A549 (cell line): ENCODE results near the gene FAM162A. TPM values are rescaled to one million over a fixed set of nuclear protein-coding genes. Genes with fewer than 3 reads are reported as not detected.

Experiments
- ATAC-seq, 2 experiments: fragments of 200-7000 bp in 1 of 2; fragments of >200 bp in 1 of 2; cut with Nextera tagmentation in 1 of 2; cut with Tn5 transposase in 1 of 2; 3 replicates each; pipeline versions ENCODE4 v1.8.0 to v1.9.1; 2018 to 2020; ENCODE audit warnings: mild to moderate bottlenecking in 1 of 2, moderate library complexity in 1 of 2
- CTCF ChIA-PET: fragments of 300-600 bp; sonication (Branson Sonifier 250); formaldehyde crosslinking; extraction: SDS; loops from one replicate; lab custom pipeline; 2021; ENCODE audit warnings: antibody characterized with exemption, inconsistent platforms; lab: Yijun Ruan, JAX
- POLR2A ChIA-PET: fragments of 350-600 bp; formaldehyde crosslinking; extraction: SDS; loops from one replicate; lab custom pipeline; 2021; ENCODE audit warnings: antibody characterized with exemption, inconsistent platforms; lab: Yijun Ruan, JAX
- DNase-seq, 2 experiments: peaks; one replicate each; pipeline versions ENCODE4 v3.0.0 to v3.0.0-alpha.2; 2011 to 2016; ENCODE audit warnings: low read depth in 1 of 2, low spot score in 1 of 2
- FAIRE-seq: peaks from 2 replicates; lab custom pipeline; 2011; peaks lifted over from hg19 to GRCh38; lab: Jason Lieb, UNC
- H3K27ac ChIP-seq, 2 experiments: fragments of >200 bp; sonication (Bioruptor Twin); formaldehyde crosslinking; 3 replicates each; pipeline ENCODE4 v1.5.1; 2016 to 2017
- H3K4me1 ChIP-seq: fragments of >200 bp; sonication (Bioruptor Twin); formaldehyde crosslinking; 3 replicates; pipeline ENCODE4 v1.6.1; 2016
- H3K4me2 ChIP-seq: fragments of >200 bp; sonication (Bioruptor Twin); formaldehyde crosslinking; 3 replicates; pipeline ENCODE4 v1.6.1; 2016
- H3K4me3 ChIP-seq: fragments of >200 bp; sonication (Bioruptor Twin); formaldehyde crosslinking; 3 replicates; pipeline ENCODE4 v1.5.1; 2016
- H3K9me3 ChIP-seq: fragments of >200 bp; sonication (Bioruptor Twin); formaldehyde crosslinking; 3 replicates; pipeline ENCODE4 v1.6.1; 2016
- CBX8 ChIP-seq: fragments of 200-600 bp; sonication (generic); IDR thresholded peaks from 2 replicates; pipeline ENCODE4 v1.6.1; 2016
- CHD2 ChIP-seq: fragments of 150-350 bp; IDR thresholded peaks from 2 replicates; pipeline ENCODE4 v1.6.1; 2014; ENCODE audit warnings: low read length; ENCODE audit not compliant: partially characterized antibody
- CHD4 ChIP-seq: fragments of 200-600 bp; sonication (generic); IDR thresholded peaks from 2 replicates; pipeline ENCODE4 v1.6.1; 2016; ENCODE audit warnings: antibody characterized with exemption, mild to moderate bottlenecking, borderline replicate concordance
- EP300 ChIP-seq, 2 experiments: fragments of >200 bp; sonication (Bioruptor Twin); formaldehyde crosslinking; IDR thresholded peaks; 2 replicates in 1 of 2; 3 replicates in 1 of 2; pipeline ENCODE4 v1.6.1; 2016 to 2017
- ESRRA ChIP-seq: fragments of 150-350 bp; IDR thresholded peaks from 2 replicates; pipeline ENCODE4 v1.6.1; 2014; ENCODE audit warnings: mild to moderate bottlenecking, low read length, borderline replicate concordance
- FOSB ChIP-seq: fragments of 250-450 bp; sonication (Bioruptor Pico); IDR thresholded peaks from 2 replicates; pipeline ENCODE4 v1.5.0; 2020; ENCODE audit warnings: mild to moderate bottlenecking, moderate library complexity
- FOSL2 ChIP-seq, 2 experiments: fragments of 450-650 bp in 1 of 2; fragments of >200 bp in 1 of 2; sonication (Bioruptor Twin) in 1 of 2; formaldehyde crosslinking; IDR thresholded peaks; 2 replicates each; pipeline versions ENCODE4 v1.5.0 to v1.6.1; 2016 to 2020; ENCODE audit warnings: mild to moderate bottlenecking in 1 of 2, moderate library complexity in 1 of 2
- GATA3 ChIP-seq: IDR thresholded peaks from 2 replicates; pipeline ENCODE4 v1.6.1; 2012; ENCODE audit warnings: borderline replicate concordance
- HOXB5 ChIP-seq: fragments of 250-450 bp; sonication (Bioruptor Pico); IDR thresholded peaks from 2 replicates; pipeline ENCODE4 v1.5.0; 2020; ENCODE audit warnings: mild to moderate bottlenecking, moderate library complexity
- KDM1A ChIP-seq: fragments of 200-600 bp; sonication (generic); IDR thresholded peaks from 2 replicates; pipeline ENCODE4 v1.6.1; 2016; ENCODE audit warnings: low read depth, mild to moderate bottlenecking
- MAFK ChIP-seq: fragments of 450-650 bp; IDR thresholded peaks from 2 replicates; pipeline ENCODE4 v1.6.1; 2014; ENCODE audit not compliant: partially characterized antibody
- MYC ChIP-seq: IDR thresholded peaks from 2 replicates; pipeline ENCODE4 v1.6.1; 2012; ENCODE audit warnings: mild to moderate bottlenecking, inconsistent platforms, low read length, improper control_type of control experiment, borderline replicate concordance
- PBX3 ChIP-seq: IDR thresholded peaks from 2 replicates; pipeline ENCODE4 v1.6.1; 2012
- PHF8 ChIP-seq: fragments of 200-600 bp; sonication (generic); IDR thresholded peaks from 2 replicates; pipeline ENCODE4 v1.6.1; 2016; ENCODE audit warnings: low read depth, mild to moderate bottlenecking, antibody characterized with exemption, moderate library complexity, borderline replicate concordance
- POLR2AphosphoS2 ChIP-seq: conservative IDR thresholded peaks from 2 replicates; pipeline ENCODE4 v1.6.1; 2012; ENCODE audit warnings: low read length, improper control_type of control experiment, inconsistent platforms
- RAD21 ChIP-seq, 2 experiments: fragments of >200 bp in 1 of 2; sonication (Bioruptor Twin) in 1 of 2; formaldehyde crosslinking in 1 of 2; IDR thresholded peaks in 1 of 2; conservative IDR thresholded peaks in 1 of 2; 2 replicates in 1 of 2; 3 replicates in 1 of 2; pipeline ENCODE4 v1.6.1; 2012 to 2018; ENCODE audit warnings: inconsistent platforms in 1 of 2
- REST ChIP-seq: fragments of 200-600 bp; sonication (generic); IDR thresholded peaks from 2 replicates; pipeline ENCODE4 v1.6.1; 2016; ENCODE audit warnings: antibody characterized with exemption, mild to moderate bottlenecking, moderate library complexity
- RFX5 ChIP-seq: fragments of 450-650 bp; IDR thresholded peaks from 2 replicates; pipeline ENCODE4 v1.7.1; 2014; ENCODE audit warnings: antibody characterized with exemption, mild to moderate bottlenecking, moderate library complexity
- RNF2 ChIP-seq: fragments of 200-600 bp; sonication (generic); IDR thresholded peaks from 2 replicates; pipeline ENCODE4 v1.6.1; 2016; ENCODE audit warnings: low read depth, mild to moderate bottlenecking, antibody characterized with exemption, moderate library complexity, borderline replicate concordance
- TFCP2L1 ChIP-seq: fragments of 250-450 bp; sonication (Bioruptor Pico); IDR thresholded peaks from 2 replicates; pipeline ENCODE4 v1.5.0; 2021; ENCODE audit warnings: mild to moderate bottlenecking
- ZNF302 ChIP-seq: fragments of 250-450 bp; sonication (Bioruptor Pico); IDR thresholded peaks from 2 replicates; pipeline ENCODE4 v1.9.0; 2021; ENCODE audit warnings: inconsistent platforms, mild to moderate bottlenecking, moderate library complexity
- WGBS: methylation state at CpG from one replicate; pipeline ENCODE4 v1.1.6; 2017; ENCODE audit errors: missing lambda C conversion rate; 5-methylcytosine and 5-hydroxymethylcytosine counted together
- polyA plus RNA-seq, 4 experiments: library from polyadenylated mRNA; depleted of rRNA in 3 of 4; stranded (reverse); fragments of >200 nt; fragmentation: RNase III in 1 of 4; extraction: RNeasy Plus Mini Kit Qiagen cat#74134 plus additional on column Dnase treatment in 1 of 4; gene quantifications; 2 replicates in 3 of 4; 3 replicates in 1 of 4; pipeline ENCODE4 v1.2.3, GENCODE V29; 2011 to 2017
- TF ChIP-seq, protein P1 (sequence below): fragments of 150-350 bp; IDR thresholded peaks from 2 replicates; pipeline ENCODE4 v1.6.1; 2014; ENCODE audit warnings: low read depth, mild to moderate bottlenecking, low read length
- TF ChIP-seq, protein P2 (sequence below): fragments of >200 bp; sonication (Bioruptor Twin); formaldehyde crosslinking; IDR thresholded peaks from 2 replicates; pipeline ENCODE4 v1.6.1; 2016
- TF ChIP-seq, protein P3 (sequence below): fragments of 450-650 bp; IDR thresholded peaks from 2 replicates; pipeline ENCODE4 v1.6.1; 2014; ENCODE audit warnings: antibody characterized with exemption

The FAM162A gene
- polyA plus RNA-seq, 2 of the 4 experiments (the other 2 are of a cell fraction), result 41.8 to 61.1 TPM

DNA sequence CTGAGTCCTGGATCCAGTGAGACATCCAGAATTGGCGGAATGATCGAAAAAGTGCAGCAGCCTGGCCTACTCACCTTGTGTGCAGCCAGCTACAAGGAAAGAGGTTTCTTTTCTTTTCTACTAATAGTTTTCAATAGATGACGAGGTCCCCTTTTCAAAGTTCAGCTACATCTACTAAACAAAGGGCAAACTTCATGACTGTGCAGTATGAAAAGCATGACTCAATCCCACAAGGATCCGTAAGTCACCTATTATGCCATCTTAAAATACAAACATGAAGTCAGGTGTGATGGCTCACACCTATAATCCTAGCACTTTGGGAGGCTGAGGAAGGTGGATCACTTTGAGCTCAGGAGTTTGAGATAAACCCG lies 17.6 kb upstream of the FAM162A start:
- WGBS, result 64% methylated on average over 5 of the region's 5 CpGs
- Histone ChIP-seq H3K4me3 (peak overlapping the region; percentile 6; the same call in 1 of the 3 replicates), H3K9me3 (no peaks in the 10 kb centered on the region), H3K27ac (peak overlapping the region; percentile 64 to 83), H3K4me1 (peaks cover 28% of the 10 kb centered on the region)
- POLR2A ChIA-PET, result interaction anchor here (1.0 kb wide), 1 partner anchor 18 kb away, joined by 4 read pairs; no protein-coding TSS in a partner anchor
- FAIRE-seq, result no peak
- ATAC-seq, result no peak; a peak in 1 of 6 replicates
- TF ChIP-seq FOSB (CRISPR knock-in tag) (no peak), FOSL2 (IDR thresholded peaks at IDR 0.05) (no peak), FOSL2 (CRISPR knock-in tag; IDR thresholded peaks at IDR 0.05) (peak; percentile 42; the same call in 1 of the 2 replicates), POLR2AphosphoS2 (no peak), EP300 (IDR thresholded peaks at IDR 0.05) (no peak), TFCP2L1 (no peak), MAFK (peak; percentile 49), RFX5 (no peak), CBX8 (no peak), ESRRA (no peak), ZNF302 (CRISPR knock-in tag) (no peak), HOXB5 (CRISPR knock-in tag) (no peak), CHD4 (no peak), REST (no peak), RAD21 (conservative IDR thresholded peaks at IDR 0.05 in 1 of 2, IDR thresholded peaks at IDR 0.05 in 1 of 2) (no peak)
- TF ChIP-seq, protein P1, sequence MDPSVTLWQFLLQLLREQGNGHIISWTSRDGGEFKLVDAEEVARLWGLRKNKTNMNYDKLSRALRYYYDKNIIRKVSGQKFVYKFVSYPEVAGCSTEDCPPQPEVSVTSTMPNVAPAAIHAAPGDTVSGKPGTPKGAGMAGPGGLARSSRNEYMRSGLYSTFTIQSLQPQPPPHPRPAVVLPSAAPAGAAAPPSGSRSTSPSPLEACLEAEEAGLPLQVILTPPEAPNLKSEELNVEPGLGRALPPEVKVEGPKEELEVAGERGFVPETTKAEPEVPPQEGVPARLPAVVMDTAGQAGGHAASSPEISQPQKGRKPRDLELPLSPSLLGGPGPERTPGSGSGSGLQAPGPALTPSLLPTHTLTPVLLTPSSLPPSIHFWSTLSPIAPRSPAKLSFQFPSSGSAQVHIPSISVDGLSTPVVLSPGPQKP, result no peak
- TF ChIP-seq, protein P2, sequence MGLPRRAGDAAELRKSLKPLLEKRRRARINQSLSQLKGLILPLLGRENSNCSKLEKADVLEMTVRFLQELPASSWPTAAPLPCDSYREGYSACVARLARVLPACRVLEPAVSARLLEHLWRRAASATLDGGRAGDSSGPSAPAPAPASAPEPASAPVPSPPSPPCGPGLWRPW, result no peak
- TF ChIP-seq, all 56 proteins: peak for 2
- CTCF ChIA-PET, result interaction anchor here (0.7 to 1.6 kb wide), 3 partner anchors 10 to 27 kb away, joined by 4 read pairs; partner anchors contain the start of gene MIX23
- DNase-seq, result peak in 1 of 2 experiments; percentile 25
- peak overlapping the region; percentile 69 for H3K4me2 ChIP-seq

DNA sequence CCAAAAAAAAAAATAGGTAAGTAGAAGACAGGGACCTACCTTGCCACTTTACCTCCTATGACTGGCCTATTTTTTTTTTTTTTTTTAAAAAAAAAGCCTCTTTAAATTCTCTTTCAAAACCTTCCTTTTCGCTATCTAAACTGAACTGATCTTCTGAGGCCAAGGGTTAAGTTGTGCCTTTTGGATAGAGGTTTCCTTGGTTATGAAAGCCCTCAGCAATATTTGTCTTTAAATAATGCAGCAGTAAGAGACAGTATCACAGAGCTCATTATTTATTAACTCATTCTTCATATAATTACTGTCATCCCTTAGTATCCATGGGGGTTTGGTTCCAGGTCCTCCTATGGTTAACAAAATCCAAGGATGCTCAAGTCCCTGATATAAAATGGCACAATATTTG lies 9.9 kb upstream of the FAM162A start:
- H3K27ac ChIP-seq, result no peak overlapping the region
- FAIRE-seq, result no peak
- POLR2A ChIA-PET, result no interaction called here
- 90% methylated on average over 1 of the region's 1 CpG for WGBS
- no peak for DNase-seq
- CTCF ChIA-PET, result no interaction called here
- H3K4me3 ChIP-seq, result no peak overlapping the region
- no peak for ATAC-seq
- no peaks in the 10 kb centered on the region for H3K4me1 ChIP-seq
- H3K9me3 ChIP-seq, result no peaks in the 10 kb centered on the region
- H3K4me2 ChIP-seq, result no peak overlapping the region
- TF ChIP-seq FOSB (CRISPR knock-in tag), result no peak
- no peak for TF ChIP-seq RAD21 (conservative IDR thresholded peaks at IDR 0.05 in 1 of 2, IDR thresholded peaks at IDR 0.05 in 1 of 2)
- TF ChIP-seq RNF2, result no peak
- TF ChIP-seq ESRRA, result no peak
- no peak for TF ChIP-seq CHD2
- TF ChIP-seq PHF8, result no peak
- TF ChIP-seq, protein P3, sequence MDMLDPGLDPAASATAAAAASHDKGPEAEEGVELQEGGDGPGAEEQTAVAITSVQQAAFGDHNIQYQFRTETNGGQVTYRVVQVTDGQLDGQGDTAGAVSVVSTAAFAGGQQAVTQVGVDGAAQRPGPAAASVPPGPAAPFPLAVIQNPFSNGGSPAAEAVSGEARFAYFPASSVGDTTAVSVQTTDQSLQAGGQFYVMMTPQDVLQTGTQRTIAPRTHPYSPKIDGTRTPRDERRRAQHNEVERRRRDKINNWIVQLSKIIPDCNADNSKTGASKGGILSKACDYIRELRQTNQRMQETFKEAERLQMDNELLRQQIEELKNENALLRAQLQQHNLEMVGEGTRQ, result no peak
- TF ChIP-seq, protein P2, result no peak
- TF ChIP-seq RFX5, result no peak
- no peak for TF ChIP-seq KDM1A
- no peak for TF ChIP-seq FOSL2 (IDR thresholded peaks at IDR 0.05)
- no peak for TF ChIP-seq FOSL2 (CRISPR knock-in tag; IDR thresholded peaks at IDR 0.05)
- no peak for TF ChIP-seq PBX3
- TF ChIP-seq MYC, result no peak
- no peak for TF ChIP-seq GATA3
- TF ChIP-seq REST, result no peak
